K562 (cell line): ENCODE results near the gene PRKCB. TPM values are rescaled to one million over a fixed set of nuclear protein-coding genes. Genes with fewer than 3 reads are reported as not detected.

Experiments
- ARID2 ChIP-seq: fragments of 450-650 bp; IDR thresholded peaks from 2 replicates; pipeline ENCODE4 v1.6.1; 2017; ENCODE audit warnings: antibody characterized with exemption, mild to moderate bottlenecking
- CBX8 ChIP-seq: fragments of 200-600 bp; sonication (generic); IDR thresholded peaks from 2 replicates; pipeline ENCODE4 v1.6.1; 2012; ENCODE audit warnings: borderline replicate concordance, mixed run types, low read depth, mild to moderate bottlenecking, moderate library complexity, mixed read lengths, low read length, control low read depth, inconsistent platforms; ENCODE audit not compliant: poor library complexity, severe bottlenecking; ENCODE audit errors: extremely low read depth
- EP400 ChIP-seq: fragments of 450-650 bp; IDR thresholded peaks from 2 replicates; pipeline ENCODE4 v1.6.1; 2017; ENCODE audit warnings: antibody characterized with exemption, mild to moderate bottlenecking, moderate library complexity
- ETS2 ChIP-seq: IDR thresholded peaks from 2 replicates; pipeline ENCODE4 v1.6.1; 2016; ENCODE audit warnings: borderline replicate concordance, missing genetic modification characterization, mild to moderate bottlenecking, moderate library complexity, missing compliant biosample characterization; ENCODE audit not compliant: poor library complexity, severe bottlenecking
- HIVEP1 ChIP-seq: fragments of 250-450 bp; sonication (Bioruptor Pico); IDR thresholded peaks from 2 replicates; pipeline ENCODE4 v1.4.0; 2020; ENCODE audit warnings: mild to moderate bottlenecking
- MCM2 ChIP-seq: fragments of 450-650 bp; IDR thresholded peaks from 2 replicates; pipeline ENCODE4 v1.6.1; 2017; ENCODE audit warnings: low read depth, mild to moderate bottlenecking
- PPARD ChIP-seq: fragments of 250-450 bp; sonication (Bioruptor Pico); IDR thresholded peaks from 2 replicates; pipeline ENCODE4 v1.8.0; 2022; ENCODE audit warnings: inconsistent platforms, mild to moderate bottlenecking, moderate library complexity
- ZNF175 ChIP-seq: fragments of 200-800 bp; sonication (Bioruptor generic); IDR thresholded peaks from 2 replicates; pipeline ENCODE4 v1.6.1; 2016; ENCODE audit warnings: low read depth, mild to moderate bottlenecking, missing genetic modification characterization, missing compliant biosample characterization
- ZNF707 ChIP-seq: fragments of 250-450 bp; sonication (Bioruptor Pico); conservative IDR thresholded peaks from 2 replicates; pipeline ENCODE4 v1.8.0; 2022; ENCODE audit warnings: inconsistent platforms, mild to moderate bottlenecking, moderate library complexity
- ZNF785 ChIP-seq: fragments of 250-450 bp; sonication (Bioruptor Pico); IDR thresholded peaks from 2 replicates; pipeline ENCODE4 v1.4.0; 2020; ENCODE audit warnings: mild to moderate bottlenecking
- ZSCAN32 ChIP-seq: fragments of 450-650 bp; formaldehyde crosslinking; IDR thresholded peaks from 2 replicates; pipeline ENCODE4 v1.4.0; 2020; ENCODE audit warnings: mild to moderate bottlenecking, moderate library complexity
- polyA plus RNA-seq, 8 experiments: library from polyadenylated mRNA; depleted of rRNA in 4 of 8; stranded (reverse) in 5 of 8; unstranded in 3 of 8; fragments of >200 nt; fragmentation: Nextera tagmentation in 2 of 8; fragmentation: Illumina TruSeq in 1 of 8; extraction: Ambion mirVana in 2 of 8; extraction: Trizol in 1 of 8; gene quantifications; 2 replicates each; pipeline versions ENCODE4 v1.2.1 to v1.2.3, GENCODE V29; 2011 to 2014; ENCODE audit warnings: inconsistent platforms in 1 of 8, missing spikeins in 1 of 8
- total RNA-seq, 7 experiments: library from RNA; depleted of rRNA in 6 of 7; stranded (reverse); fragments of >200 nt in 6 of 7; fragmentation: Illumina TruSeq in 2 of 7; extraction: Trizol in 2 of 7; gene quantifications; 2 replicates each; pipeline versions ENCODE4 v1.2.1 to v1.2.3, GENCODE V29; 2011 to 2021; ENCODE audit warnings: low replicate concordance in 1 of 7
- TF ChIP-seq, protein P1 (sequence below): fragments of 250-450 bp; sonication (Bioruptor Pico); IDR thresholded peaks from 2 replicates; pipeline ENCODE4 v1.5.0; 2021; ENCODE audit warnings: mild to moderate bottlenecking, borderline replicate concordance
- TF ChIP-seq, protein P2 (sequence below): fragments of 450-650 bp; IDR thresholded peaks from 2 replicates; pipeline ENCODE4 v1.6.1; 2016; ENCODE audit warnings: mild to moderate bottlenecking, moderate library complexity

PRKCB gene
- total and polyA plus RNA-seq, 9 of the 15 experiments (the other 6 are each of a cell fraction or from before 2014, with no cell fraction given): 49.9 to 276 (median 148) TPM

DNA sequence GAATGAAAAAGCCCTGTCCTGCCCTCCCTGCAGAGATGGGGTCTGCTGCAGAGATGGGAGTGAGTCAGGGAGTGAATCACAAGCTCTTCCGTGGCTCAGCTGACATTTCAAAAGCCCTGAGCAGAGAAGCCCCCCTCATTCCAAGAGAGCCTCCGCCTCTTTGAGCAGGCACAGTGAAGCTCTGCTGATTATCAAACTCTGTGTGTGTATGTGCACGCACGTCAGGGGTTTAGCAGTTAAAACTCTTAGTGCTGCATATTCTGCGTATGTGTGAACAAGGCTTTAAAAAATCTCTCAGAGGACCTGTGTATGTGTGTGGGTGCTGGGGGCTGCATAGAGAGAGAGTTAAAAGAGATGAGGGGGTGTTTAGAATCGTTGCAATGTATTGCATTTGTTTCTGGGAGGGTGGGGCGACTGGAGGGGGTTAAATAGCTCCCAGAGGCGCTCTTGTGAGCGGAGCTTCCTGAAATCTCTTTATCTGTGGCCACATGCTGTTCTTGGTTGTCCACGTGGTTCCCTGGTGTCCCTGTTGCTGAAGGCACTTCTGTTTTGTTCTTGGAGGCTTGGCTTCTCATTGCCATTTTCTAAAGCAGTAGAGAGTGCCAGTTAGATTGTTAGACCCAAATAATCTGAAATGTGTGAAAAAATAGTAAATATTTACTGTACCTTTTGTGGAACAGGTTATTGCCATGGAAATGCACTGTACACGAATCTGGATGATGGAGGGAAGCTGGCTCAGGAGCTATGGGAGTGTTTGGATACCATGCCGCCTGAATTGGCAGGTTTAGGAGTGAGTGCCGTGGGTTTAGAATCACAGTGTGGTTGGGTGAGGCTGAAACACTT is 116.6 kb downstream of the PRKCB start (continued):
- TF ChIP-seq, protein P1, sequence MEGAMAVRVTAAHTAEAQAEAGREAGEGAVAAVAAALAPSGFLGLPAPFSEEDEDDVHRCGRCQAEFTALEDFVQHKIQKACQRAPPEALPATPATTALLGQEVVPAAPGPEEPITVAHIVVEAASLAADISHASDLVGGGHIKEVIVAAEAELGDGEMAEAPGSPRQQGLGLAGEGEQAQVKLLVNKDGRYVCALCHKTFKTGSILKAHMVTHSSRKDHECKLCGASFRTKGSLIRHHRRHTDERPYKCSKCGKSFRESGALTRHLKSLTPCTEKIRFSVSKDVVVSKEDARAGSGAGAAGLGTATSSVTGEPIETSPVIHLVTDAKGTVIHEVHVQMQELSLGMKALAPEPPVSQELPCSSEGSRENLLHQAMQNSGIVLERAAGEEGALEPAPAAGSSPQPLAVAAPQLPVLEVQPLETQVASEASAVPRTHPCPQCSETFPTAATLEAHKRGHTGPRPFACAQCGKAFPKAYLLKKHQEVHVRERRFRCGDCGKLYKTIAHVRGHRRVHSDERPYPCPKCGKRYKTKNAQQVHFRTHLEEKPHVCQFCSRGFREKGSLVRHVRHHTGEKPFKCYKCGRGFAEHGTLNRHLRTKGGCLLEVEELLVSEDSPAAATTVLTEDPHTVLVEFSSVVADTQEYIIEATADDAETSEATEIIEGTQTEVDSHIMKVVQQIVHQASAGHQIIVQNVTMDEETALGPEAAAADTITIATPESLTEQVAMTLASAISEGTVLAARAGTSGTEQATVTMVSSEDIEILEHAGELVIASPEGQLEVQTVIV (CRISPR knock-in tag): peak; percentile 40; the same call in 1 of the 2 replicates
- TF ChIP-seq ARID2 (no peak), ETS2 (peak; percentile 17), CBX8 (no peak), ZNF785 (CRISPR knock-in tag) (no peak), ZNF175 (CRISPR knock-in tag) (peak; percentile 91), HIVEP1 (no peak), ZNF707 (0 out of 2 replicates have a peak, but pooled peaks have one; percentile 44), PPARD (CRISPR knock-in tag) (no peak), EP400 (peak; percentile 94), MCM2 (no peak), ZSCAN32 (peak; percentile 75; the same call in 1 of the 2 replicates)
- TF ChIP-seq, protein P2, sequence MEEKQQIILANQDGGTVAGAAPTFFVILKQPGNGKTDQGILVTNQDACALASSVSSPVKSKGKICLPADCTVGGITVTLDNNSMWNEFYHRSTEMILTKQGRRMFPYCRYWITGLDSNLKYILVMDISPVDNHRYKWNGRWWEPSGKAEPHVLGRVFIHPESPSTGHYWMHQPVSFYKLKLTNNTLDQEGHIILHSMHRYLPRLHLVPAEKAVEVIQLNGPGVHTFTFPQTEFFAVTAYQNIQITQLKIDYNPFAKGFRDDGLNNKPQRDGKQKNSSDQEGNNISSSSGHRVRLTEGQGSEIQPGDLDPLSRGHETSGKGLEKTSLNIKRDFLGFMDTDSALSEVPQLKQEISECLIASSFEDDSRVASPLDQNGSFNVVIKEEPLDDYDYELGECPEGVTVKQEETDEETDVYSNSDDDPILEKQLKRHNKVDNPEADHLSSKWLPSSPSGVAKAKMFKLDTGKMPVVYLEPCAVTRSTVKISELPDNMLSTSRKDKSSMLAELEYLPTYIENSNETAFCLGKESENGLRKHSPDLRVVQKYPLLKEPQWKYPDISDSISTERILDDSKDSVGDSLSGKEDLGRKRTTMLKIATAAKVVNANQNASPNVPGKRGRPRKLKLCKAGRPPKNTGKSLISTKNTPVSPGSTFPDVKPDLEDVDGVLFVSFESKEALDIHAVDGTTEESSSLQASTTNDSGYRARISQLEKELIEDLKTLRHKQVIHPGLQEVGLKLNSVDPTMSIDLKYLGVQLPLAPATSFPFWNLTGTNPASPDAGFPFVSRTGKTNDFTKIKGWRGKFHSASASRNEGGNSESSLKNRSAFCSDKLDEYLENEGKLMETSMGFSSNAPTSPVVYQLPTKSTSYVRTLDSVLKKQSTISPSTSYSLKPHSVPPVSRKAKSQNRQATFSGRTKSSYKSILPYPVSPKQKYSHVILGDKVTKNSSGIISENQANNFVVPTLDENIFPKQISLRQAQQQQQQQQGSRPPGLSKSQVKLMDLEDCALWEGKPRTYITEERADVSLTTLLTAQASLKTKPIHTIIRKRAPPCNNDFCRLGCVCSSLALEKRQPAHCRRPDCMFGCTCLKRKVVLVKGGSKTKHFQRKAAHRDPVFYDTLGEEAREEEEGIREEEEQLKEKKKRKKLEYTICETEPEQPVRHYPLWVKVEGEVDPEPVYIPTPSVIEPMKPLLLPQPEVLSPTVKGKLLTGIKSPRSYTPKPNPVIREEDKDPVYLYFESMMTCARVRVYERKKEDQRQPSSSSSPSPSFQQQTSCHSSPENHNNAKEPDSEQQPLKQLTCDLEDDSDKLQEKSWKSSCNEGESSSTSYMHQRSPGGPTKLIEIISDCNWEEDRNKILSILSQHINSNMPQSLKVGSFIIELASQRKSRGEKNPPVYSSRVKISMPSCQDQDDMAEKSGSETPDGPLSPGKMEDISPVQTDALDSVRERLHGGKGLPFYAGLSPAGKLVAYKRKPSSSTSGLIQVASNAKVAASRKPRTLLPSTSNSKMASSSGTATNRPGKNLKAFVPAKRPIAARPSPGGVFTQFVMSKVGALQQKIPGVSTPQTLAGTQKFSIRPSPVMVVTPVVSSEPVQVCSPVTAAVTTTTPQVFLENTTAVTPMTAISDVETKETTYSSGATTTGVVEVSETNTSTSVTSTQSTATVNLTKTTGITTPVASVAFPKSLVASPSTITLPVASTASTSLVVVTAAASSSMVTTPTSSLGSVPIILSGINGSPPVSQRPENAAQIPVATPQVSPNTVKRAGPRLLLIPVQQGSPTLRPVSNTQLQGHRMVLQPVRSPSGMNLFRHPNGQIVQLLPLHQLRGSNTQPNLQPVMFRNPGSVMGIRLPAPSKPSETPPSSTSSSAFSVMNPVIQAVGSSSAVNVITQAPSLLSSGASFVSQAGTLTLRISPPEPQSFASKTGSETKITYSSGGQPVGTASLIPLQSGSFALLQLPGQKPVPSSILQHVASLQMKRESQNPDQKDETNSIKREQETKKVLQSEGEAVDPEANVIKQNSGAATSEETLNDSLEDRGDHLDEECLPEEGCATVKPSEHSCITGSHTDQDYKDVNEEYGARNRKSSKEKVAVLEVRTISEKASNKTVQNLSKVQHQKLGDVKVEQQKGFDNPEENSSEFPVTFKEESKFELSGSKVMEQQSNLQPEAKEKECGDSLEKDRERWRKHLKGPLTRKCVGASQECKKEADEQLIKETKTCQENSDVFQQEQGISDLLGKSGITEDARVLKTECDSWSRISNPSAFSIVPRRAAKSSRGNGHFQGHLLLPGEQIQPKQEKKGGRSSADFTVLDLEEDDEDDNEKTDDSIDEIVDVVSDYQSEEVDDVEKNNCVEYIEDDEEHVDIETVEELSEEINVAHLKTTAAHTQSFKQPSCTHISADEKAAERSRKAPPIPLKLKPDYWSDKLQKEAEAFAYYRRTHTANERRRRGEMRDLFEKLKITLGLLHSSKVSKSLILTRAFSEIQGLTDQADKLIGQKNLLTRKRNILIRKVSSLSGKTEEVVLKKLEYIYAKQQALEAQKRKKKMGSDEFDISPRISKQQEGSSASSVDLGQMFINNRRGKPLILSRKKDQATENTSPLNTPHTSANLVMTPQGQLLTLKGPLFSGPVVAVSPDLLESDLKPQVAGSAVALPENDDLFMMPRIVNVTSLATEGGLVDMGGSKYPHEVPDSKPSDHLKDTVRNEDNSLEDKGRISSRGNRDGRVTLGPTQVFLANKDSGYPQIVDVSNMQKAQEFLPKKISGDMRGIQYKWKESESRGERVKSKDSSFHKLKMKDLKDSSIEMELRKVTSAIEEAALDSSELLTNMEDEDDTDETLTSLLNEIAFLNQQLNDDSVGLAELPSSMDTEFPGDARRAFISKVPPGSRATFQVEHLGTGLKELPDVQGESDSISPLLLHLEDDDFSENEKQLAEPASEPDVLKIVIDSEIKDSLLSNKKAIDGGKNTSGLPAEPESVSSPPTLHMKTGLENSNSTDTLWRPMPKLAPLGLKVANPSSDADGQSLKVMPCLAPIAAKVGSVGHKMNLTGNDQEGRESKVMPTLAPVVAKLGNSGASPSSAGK: peak; percentile 100
